T-helper 9 cell (primary cell): ENCODE data around the gene TBC1D21.
"Not testable (repeated sequence)": the region's sequence is repeated elsewhere in the genome, so short reads cannot be mapped to it uniquely, and the experiment has no call there.

Experiments used
- DNase-seq: peaks from one replicate; pipeline ENCODE4 v3.0.0-alpha.2; 2020

The TBC1D21 gene

DNA sequence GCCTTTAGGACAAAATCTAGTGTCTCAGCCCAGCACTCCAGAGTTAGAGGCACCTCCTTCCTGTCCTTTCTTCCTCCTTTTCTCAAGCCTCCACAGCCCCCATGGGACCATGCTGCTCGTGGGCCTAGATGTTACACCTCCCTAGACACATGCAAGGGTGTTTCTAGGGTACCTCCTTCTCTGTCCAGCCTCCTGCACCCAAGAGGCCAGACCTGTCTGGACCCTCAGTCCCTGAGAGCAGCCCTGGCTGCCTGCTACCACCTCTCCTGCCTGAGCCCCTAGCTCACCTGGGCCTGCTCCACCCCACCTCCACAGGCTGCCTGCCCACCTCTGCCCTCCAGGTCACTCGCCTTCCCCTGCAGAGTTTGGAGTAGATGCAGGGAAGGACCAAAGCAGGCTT is 58.1 kb downstream of the TBC1D21 start:
- DNase-seq, result no peak

DNA sequence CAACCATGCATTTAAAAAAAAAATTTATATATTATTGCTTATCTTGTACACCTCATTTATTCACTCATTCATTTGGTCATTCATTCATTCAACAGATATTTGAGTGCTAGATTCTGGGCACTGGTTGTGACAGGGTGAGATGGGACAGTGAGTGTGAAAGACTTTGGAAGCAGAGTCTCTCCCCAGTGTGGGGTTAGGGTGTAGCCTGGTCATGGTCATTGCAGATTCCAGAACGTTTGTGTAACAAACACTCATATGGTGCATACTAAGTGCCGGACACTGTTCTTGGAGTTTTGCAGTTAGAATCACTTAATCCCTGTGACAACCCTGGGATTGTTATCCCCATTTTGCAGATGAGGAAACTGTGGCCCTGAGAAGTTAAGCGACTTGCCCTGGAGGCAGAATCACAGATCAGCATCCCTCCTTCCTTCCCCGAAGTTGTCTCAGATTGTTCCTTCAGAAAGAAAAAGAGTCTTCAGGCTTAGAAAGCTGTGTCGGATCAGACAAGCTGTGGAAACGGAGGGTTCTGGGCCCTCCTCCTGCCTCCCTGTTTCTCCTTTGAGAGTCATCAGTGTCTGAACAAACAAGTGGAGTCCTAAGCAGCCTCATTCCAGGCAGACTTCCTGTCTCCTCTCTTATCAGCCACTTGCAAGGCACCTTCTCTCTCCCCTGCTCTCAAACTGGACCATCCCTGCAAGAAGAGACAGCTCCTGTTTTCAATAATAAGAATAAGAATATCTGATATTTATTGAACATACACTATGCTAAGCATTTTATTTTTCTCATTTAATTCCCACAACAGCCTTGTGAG is 59.2 kb downstream of the TBC1D21 start:
- no peak for DNase-seq

GRCh38 chr15:73934281-73934680 is 60.9 kb downstream of the TBC1D21 start:
- DNase-seq, result no peak

DNA sequence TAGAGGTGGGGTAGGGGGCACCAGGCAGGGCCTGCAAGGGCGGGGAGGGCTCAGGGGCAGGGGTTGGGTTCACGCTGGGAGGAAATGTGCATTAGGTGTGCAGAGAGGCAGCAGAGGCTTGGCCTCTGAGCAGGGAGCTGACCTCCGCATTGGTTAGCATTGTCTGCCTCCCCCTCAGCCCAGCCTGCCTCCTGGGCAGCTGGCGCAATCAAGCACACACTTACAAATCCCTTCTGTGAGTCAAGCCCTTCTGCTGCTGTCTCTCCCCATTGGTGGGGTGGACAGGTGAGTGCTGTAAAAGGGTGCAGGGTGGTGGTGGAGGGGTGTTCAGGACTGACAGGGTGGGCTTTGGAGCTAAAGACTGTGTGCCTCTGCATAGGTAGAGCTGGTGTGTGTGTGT is 62.2 kb downstream of the TBC1D21 start:
- no peak for DNase-seq

GRCh38 chr15:73936181-73936580 is 62.8 kb downstream of the TBC1D21 start:
- DNase-seq, result no peak

DNA sequence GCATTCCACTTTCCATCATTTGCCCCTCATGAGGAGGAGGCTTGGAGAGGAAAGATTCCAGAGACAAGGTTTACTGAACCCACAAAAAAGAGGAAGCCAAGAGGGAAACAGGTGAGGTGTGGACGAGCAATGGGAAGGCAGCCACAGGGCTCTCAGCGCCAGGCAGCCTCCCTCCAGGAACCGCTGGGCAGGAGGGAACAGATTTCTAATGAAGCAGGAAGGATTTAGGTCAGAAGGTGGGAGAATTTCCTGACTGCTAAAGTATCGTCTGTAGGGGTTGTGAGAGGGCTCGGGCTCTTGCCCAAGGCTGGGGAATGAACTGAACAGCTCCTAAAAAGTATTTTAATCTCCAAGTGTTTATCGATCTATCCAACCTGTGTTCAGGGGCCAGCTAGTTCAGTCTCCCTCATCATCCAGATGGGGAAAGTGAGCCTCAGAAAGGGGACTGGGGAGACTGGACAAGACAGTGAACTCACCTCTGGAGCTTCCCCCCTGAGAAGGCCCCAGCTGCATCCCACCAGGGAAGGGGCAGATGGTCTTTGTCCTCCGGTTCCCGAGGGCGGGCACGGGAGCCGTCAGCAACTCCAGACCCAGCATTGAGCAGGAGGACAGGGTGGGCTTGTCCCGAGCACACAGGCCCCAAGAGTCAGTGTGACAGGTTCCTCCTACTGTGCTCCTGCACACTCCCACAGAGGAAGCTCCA is 63.4 kb downstream of the TBC1D21 start:
- no peak for DNase-seq

DNA sequence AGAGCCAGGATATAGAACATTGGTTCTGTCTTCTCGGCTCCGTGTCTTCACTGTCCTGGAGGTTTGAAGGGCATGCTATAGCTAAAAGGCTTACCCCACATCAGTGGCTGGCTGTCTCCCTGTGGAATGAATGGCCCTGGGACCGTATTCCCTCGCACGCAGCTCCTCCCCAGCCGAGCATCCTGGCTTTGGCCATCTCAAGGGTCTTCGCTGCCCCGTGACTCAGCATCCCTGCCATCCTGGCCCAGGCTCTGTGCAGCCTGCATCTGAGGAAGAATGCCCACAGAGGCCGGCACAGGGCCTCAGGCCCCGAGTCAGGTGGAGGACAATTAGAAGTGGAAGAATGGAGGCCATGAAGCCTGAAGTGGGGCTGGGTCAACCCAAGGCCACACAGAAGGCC is 63.9 kb downstream of the TBC1D21 start:
- no peak for DNase-seq

- no peak for DNase-seq
Observed at GRCh38 chr15:73937726-73938125, 64.4 kb downstream of the TBC1D21 start.

DNA sequence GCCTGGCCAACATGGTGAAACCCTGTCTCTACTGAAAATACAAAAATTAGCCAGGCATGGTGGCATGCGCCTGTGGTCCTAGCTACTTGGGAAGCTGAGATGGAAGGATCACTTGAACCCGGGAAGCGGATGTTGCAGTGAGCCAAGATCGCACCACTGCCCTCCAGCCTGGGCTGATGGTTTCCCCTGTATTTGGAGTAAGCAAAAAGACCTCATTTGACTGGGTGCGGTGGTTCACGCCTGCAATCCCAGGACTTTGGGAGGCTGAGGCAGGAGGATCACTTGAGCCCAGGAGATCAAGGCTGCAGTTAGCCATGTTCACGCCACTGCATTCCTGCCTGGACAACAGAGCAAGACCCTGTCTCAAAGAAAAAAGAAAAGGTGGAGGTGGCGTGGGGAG is 65.2 kb downstream of the TBC1D21 start:
- DNase-seq, result not testable (repeated sequence)
